Lower lobe of right lung (tissue), 2 donors: ENCODE measurements around the gene FYN. TPM values are rescaled to one million over a fixed set of nuclear protein-coding genes. Genes with fewer than 3 reads are reported as not detected.

Experiments used
- ATAC-seq, 2 donors: fragments of 200-7000 bp; cut with Tn5 transposase; one replicate each; pipeline ENCODE4 v1.9.1; 2020 to 2022; ENCODE audit warnings: mild to moderate bottlenecking in 2 of 2, moderate library complexity in 2 of 2
- DNase-seq: peaks from one replicate; pipeline ENCODE4 v3.0.0-alpha.2; 2020
- H3K27ac ChIP-seq: fragments of 200-600 bp; one replicate; pipeline ENCODE4 v1.8.0; 2022
- H3K27me3 ChIP-seq: fragments of 200-600 bp; one replicate; pipeline ENCODE4 v1.8.0; 2022; ENCODE audit warnings: low read depth
- H3K36me3 ChIP-seq: fragments of 200-600 bp; one replicate; pipeline ENCODE4 v1.8.0; 2022; ENCODE audit warnings: mild to moderate bottlenecking
- H3K4me1 ChIP-seq: fragments of 200-600 bp; one replicate; pipeline ENCODE4 v1.8.0; 2022
- H3K4me3 ChIP-seq: fragments of 200-600 bp; one replicate; pipeline ENCODE4 v1.8.0; 2022; ENCODE audit warnings: mild to moderate bottlenecking
- H3K9me3 ChIP-seq: fragments of 200-600 bp; one replicate; pipeline ENCODE4 v1.8.0; 2022
- intact Hi-C: fragments of 100-400 bp; cut with DNase I; formaldehyde crosslinking; loops from one replicate; pipeline ENCODE4 v1.11.0; 2022
- total RNA-seq: library from RNA; stranded (reverse); fragmentation: NEBNext Ultra II Directional; extraction: Animal tissue kit (Norgen Biotek cat#: 25700); gene quantifications from one replicate; pipeline ENCODE4 v1.2.1, GENCODE V29; 2021
- TF ChIP-seq, protein P1 (sequence below): fragments of 200-600 bp; IDR thresholded peaks from one replicate; pipeline ENCODE4 v1.8.0; 2022; ENCODE audit warnings: antibody characterized with exemption, mild to moderate bottlenecking
- donor health status: DM: no; HTN: yes; CAD: no; lungs with severe emphysema.

The FYN gene
- total RNA-seq, 1 donor from 2014 or later, result 99.2 TPM

GRCh38 chr6:111809264-111809663, 64.0 kb downstream of the FYN start:
- TF ChIP-seq, protein P1, sequence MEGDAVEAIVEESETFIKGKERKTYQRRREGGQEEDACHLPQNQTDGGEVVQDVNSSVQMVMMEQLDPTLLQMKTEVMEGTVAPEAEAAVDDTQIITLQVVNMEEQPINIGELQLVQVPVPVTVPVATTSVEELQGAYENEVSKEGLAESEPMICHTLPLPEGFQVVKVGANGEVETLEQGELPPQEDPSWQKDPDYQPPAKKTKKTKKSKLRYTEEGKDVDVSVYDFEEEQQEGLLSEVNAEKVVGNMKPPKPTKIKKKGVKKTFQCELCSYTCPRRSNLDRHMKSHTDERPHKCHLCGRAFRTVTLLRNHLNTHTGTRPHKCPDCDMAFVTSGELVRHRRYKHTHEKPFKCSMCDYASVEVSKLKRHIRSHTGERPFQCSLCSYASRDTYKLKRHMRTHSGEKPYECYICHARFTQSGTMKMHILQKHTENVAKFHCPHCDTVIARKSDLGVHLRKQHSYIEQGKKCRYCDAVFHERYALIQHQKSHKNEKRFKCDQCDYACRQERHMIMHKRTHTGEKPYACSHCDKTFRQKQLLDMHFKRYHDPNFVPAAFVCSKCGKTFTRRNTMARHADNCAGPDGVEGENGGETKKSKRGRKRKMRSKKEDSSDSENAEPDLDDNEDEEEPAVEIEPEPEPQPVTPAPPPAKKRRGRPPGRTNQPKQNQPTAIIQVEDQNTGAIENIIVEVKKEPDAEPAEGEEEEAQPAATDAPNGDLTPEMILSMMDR, result no peak
- Histone ChIP-seq H3K27ac (no peak overlapping the region), H3K4me3 (no peak overlapping the region), H3K9me3 (no peaks in the 10 kb centered on the region), H3K4me1 (peaks cover 34% of the 10 kb centered on the region), H3K27me3 (no peaks in the 10 kb centered on the region), H3K36me3 (no peaks in the 10 kb centered on the region)
- intact Hi-C loops, result no loop called here
- ATAC-seq, result no peak
- no peak for DNase-seq

DNA sequence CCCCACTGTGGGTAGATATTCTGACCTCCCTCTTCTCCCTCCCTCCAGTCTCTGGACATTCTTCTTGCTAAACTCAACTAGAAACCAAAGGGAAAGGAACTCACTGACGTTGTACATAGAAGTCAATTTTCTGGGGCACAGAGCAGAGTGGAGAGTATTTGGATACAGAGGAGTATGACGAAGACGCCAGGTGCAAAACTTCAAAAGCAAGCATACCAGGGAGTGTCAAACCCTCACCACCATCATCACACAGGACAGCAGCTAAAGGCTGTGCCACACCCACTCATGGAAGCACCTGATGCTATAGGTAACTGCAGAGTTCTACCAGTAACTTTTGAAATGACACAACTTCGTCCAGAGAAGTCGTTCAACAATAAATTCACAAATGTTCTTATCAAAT, 64.8 kb downstream of the FYN start:
- H3K27me3 ChIP-seq, result no peaks in the 10 kb centered on the region

GRCh38 chr6:111806561-111807497, 66.4 kb downstream of the FYN start:
- H3K27me3 ChIP-seq, result no peaks in the 10 kb centered on the region
- H3K9me3 ChIP-seq, result no peaks in the 10 kb centered on the region
- no peaks in the 10 kb centered on the region for H3K36me3 ChIP-seq
- DNase-seq, result no peak
- intact Hi-C loops, result no loop called here
- TF ChIP-seq, protein P1, result no peak
- H3K4me1 ChIP-seq, result peaks cover 55% of the 10 kb centered on the region
- ATAC-seq, result no peak
- H3K27ac ChIP-seq, result no peak overlapping the region
- H3K4me3 ChIP-seq, result no peak overlapping the region

More for the DNA sequence above, 64.8 kb downstream of the FYN start:
- Histone ChIP-seq H3K9me3 (no peaks in the 10 kb centered on the region), H3K4me1 (peaks cover 42% of the 10 kb centered on the region), H3K27ac (no peak overlapping the region), H3K4me3 (no peak overlapping the region), H3K36me3 (no peaks in the 10 kb centered on the region)
- TF ChIP-seq, protein P1, result no peak
- ATAC-seq, result no peak
- DNase-seq, result no peak
- intact Hi-C loops, result no loop called here

- no peaks in the 10 kb centered on the region for H3K9me3 ChIP-seq
- intact Hi-C loops, result no loop called here
- no peak overlapping the region for H3K4me3 ChIP-seq
- DNase-seq (no peak), ATAC-seq (peak in 1 of 2 donors; percentile 32)
- H3K27me3 ChIP-seq, result no peaks in the 10 kb centered on the region
- TF ChIP-seq, protein P1, result no peak
- H3K36me3 ChIP-seq, result no peaks in the 10 kb centered on the region
- H3K4me1 ChIP-seq, result peaks cover 55% of the 10 kb centered on the region
- H3K27ac ChIP-seq, result no peak overlapping the region
Measured at GRCh38 chr6:111806165-111806547, 67.1 kb downstream of the FYN start.

DNA sequence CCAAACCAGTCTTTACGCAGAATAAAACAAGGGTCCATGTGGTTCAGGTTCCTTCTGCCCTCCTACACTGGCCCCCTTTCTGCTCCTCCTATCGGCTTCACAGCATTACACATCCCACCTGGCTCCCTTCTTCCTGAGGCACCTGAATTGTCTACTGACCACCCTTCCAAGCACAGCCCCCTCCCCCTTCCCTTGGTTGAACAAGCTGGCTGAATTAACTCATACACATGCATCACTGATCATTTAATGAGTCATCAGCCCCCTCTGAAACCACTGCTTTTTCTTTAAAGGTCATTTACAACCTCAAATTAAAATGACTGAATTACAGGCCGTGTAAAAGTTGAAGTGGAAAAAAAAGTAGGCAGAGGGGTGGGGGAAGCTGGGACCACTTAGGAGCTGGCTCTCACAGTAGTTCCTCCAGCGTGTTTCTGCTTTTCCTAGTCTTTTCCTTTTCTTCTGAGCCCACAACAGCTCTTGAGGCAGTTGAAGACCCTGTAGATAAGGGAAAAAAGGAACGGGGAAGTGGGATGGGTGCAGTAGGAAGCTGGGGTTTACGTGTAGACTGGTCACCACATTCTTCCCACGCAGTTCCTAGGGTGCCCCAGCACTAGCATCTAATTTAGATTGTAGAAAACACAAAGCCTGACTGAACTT, 67.6 kb downstream of the FYN start:
- TF ChIP-seq, protein P1, result no peak
- H3K9me3 ChIP-seq, result no peaks in the 10 kb centered on the region
- intact Hi-C loops, result no loop called here
- no peak overlapping the region for H3K27ac ChIP-seq
- H3K4me1 ChIP-seq, result peaks cover 52% of the 10 kb centered on the region
- no peak for DNase-seq
- H3K4me3 ChIP-seq, result no peak overlapping the region
- ATAC-seq, result peak; percentile 25 to 51
- no peaks in the 10 kb centered on the region for H3K36me3 ChIP-seq
- no peaks in the 10 kb centered on the region for H3K27me3 ChIP-seq
